ENCODE data around the gene CRCP. TPM values are rescaled to one million over a fixed set of nuclear protein-coding genes. Genes with fewer than 3 reads are reported as not detected.

CRCP gene
- total RNA-seq, 1 donor from 2014 or later: 56.5 TPM

DNA sequence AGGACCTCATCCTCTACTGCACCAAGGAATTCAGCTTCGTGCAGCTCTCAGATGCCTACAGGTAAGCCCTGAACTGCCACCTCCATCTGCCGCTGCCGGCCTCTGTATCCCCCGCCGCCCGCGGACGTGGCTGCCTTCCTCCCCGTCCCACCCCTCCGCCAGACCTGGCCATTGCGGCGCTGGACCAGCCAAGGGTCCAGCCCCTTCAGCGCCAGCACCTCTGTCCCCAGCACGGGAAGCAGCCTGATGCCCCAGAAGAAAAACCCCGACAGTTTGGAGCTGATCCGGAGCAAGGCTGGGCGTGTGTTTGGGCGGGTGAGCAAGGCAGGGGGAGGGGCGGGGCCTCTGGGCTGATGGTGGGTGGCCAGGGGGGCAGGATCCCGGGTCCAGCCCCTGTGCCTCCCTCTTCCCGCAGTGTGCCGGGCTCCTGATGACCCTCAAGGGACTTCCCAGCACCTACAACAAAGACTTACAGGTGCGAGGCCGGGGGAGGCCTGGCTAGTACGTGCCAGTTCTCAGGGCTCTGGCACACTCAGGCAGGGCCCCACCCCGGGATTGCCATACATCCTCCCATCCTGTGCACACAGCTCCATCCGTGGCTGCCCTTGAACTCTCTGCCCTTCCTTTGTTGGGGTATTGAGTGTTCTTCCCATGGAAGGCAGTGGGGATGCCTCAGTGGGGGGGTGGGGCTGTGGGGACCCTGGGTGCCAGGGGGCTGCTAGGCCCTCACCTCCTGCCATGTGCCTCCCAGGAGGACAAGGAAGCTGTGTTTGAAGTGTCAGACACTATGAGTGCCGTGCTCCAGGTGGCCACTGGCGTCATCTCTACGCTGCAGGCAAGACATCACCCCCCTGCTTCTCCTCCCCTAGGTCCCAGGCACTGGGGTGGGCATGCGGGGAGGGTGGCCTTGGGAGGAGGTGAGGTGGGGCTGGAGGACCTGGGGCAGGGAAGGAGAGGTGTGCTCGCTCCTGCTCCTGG is 25.5 kb upstream of the CRCP start:
- Histone ChIP-seq H3K27ac (no peak overlapping the region), H3K9me3 (no peaks in the 10 kb centered on the region), H3K27me3 (no peaks in the 10 kb centered on the region), H3K36me3 (peaks cover 0 to 12% of the 10 kb centered on the region in 2 donors), H3K4me3 (no peak overlapping the region), H3K4me1 (no peaks in the 10 kb centered on the region)
- intact Hi-C loops (cut with DNase I): no loop called here
- DNase-seq (ENCODE audit: extremely low spot score in 2 of 2): no peak
- TF ChIP-seq, protein P1, sequence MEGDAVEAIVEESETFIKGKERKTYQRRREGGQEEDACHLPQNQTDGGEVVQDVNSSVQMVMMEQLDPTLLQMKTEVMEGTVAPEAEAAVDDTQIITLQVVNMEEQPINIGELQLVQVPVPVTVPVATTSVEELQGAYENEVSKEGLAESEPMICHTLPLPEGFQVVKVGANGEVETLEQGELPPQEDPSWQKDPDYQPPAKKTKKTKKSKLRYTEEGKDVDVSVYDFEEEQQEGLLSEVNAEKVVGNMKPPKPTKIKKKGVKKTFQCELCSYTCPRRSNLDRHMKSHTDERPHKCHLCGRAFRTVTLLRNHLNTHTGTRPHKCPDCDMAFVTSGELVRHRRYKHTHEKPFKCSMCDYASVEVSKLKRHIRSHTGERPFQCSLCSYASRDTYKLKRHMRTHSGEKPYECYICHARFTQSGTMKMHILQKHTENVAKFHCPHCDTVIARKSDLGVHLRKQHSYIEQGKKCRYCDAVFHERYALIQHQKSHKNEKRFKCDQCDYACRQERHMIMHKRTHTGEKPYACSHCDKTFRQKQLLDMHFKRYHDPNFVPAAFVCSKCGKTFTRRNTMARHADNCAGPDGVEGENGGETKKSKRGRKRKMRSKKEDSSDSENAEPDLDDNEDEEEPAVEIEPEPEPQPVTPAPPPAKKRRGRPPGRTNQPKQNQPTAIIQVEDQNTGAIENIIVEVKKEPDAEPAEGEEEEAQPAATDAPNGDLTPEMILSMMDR (IDR thresholded peaks at IDR 0.05): no peak

GRCh38 chr7:66092654-66093053 is 22.0 kb upstream of the CRCP start:
- Histone ChIP-seq H3K36me3 (no peaks in the 10 kb centered on the region), H3K27ac (no peak overlapping the region), H3K4me1 (no peaks in the 10 kb centered on the region), H3K4me3 (no peak overlapping the region), H3K9me3 (no peaks in the 10 kb centered on the region), H3K27me3 (no peaks in the 10 kb centered on the region)
- no peak for DNase-seq (ENCODE audit: extremely low spot score in 2 of 2)
- intact Hi-C loops (cut with DNase I): no loop called here
- TF ChIP-seq POLR2AphosphoS5 (IDR thresholded peaks at IDR 0.05; ENCODE audit: insufficient read depth in 1 of 2, low read depth in 1 of 2) (no peak), POLR2A (IDR thresholded peaks at IDR 0.05) (no peak)
- TF ChIP-seq, protein P1 (IDR thresholded peaks at IDR 0.05): no peak

- H3K36me3 ChIP-seq: no peaks in the 10 kb centered on the region
- no peaks in the 10 kb centered on the region for H3K9me3 ChIP-seq
- no peak for TF ChIP-seq POLR2A (IDR thresholded peaks at IDR 0.05)
- TF ChIP-seq POLR2AphosphoS5 (IDR thresholded peaks at IDR 0.05; ENCODE audit: insufficient read depth in 1 of 2, low read depth in 1 of 2): no peak
- no peak overlapping the region for H3K4me3 ChIP-seq
- no peak overlapping the region for H3K27ac ChIP-seq
- intact Hi-C loops (cut with DNase I): no loop called here
- DNase-seq (ENCODE audit: extremely low spot score in 2 of 2): no peak
- H3K4me1 ChIP-seq: no peaks in the 10 kb centered on the region
- H3K27me3 ChIP-seq: no peaks in the 10 kb centered on the region
These were observed 19.6 kb upstream of the CRCP start for GRCh38 chr7:66095010-66095409.

DNA sequence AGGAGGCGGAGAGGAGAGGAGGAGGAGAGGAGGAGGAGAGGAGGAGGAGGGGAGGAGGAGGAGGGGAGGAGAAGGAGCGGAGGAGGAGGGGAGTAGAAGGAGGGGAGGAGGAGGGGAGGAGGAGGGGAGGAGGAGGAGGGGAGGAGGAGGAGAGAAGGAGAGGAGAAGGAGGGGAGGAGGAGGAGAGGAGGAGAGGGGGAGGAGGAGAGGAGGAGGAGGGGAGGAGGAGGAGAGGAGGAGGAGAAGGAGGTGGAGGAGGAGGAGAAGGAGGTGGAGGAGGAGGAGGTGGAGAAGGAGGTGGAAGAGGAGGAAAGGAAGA is 15.5 kb upstream of the CRCP start:
- H3K4me3 ChIP-seq: peak overlapping the region in 1 of 2 donors; percentile 43
- H3K36me3 ChIP-seq: no peaks in the 10 kb centered on the region
- intact Hi-C loops (cut with DNase I): no loop called here
- H3K27ac ChIP-seq: peak overlapping the region; percentile 95
- TF ChIP-seq POLR2A (IDR thresholded peaks at IDR 0.05) (no peak), POLR2AphosphoS5 (IDR thresholded peaks at IDR 0.05; ENCODE audit: insufficient read depth in 1 of 2, low read depth in 1 of 2) (no peak)
- TF ChIP-seq, protein P1 (IDR thresholded peaks at IDR 0.05): no peak
- H3K27me3 ChIP-seq: no peaks in the 10 kb centered on the region
- no peaks in the 10 kb centered on the region for H3K9me3 ChIP-seq
- no peaks in the 10 kb centered on the region for H3K4me1 ChIP-seq
- no peak for DNase-seq (ENCODE audit: extremely low spot score in 2 of 2)

DNA sequence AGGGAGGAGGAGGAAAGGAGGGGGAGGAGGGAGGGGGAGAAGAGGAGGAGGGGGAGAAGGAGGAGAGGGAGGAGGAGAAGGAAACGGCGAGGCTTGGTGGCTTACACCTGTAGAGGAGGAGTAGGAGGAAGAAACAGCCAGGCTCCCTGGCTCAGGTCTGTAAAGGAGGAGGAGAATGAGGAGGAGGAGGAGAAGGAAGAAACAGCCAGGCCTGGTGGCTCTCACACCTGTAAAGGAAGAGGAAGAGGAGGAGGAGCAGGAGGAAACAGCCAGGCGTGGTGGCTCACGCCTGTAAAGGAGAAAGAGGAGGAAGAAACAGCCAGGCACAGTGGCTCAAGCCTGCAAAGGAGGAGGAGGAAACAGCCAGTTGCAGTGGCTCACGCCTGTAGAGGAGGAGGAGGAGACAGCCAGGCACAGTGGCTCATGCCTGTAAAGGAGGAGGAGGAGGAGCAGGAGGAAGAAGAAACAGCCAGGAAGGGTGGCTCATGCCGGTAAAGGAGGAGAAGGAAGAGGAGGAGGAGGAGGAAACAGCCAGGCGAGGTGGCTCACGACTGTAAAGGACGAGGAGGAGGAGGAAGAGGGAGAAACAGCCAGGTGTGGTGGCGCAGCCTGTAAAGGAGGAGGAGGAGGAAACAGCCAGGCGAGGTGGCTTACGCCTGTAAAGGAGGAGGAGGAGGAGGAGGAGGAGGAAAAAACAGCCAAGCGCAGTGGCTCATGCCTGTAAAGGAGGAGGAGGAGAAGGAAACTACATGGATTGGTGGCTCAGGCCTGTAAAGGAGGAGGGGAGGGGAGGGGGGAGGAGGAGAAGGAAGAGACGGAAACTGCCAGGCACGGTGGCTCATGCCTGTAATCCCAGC is 14.9 kb upstream of the CRCP start:
- DNase-seq (ENCODE audit: extremely low spot score in 2 of 2): peak in 1 of 2 donors; percentile 97
- Histone ChIP-seq H3K9me3 (no peaks in the 10 kb centered on the region), H3K27me3 (no peaks in the 10 kb centered on the region), H3K36me3 (no peaks in the 10 kb centered on the region), H3K27ac (peak overlapping the region; percentile 95), H3K4me3 (peak overlapping the region; percentile 43 to 45), H3K4me1 (no peaks in the 10 kb centered on the region)
- TF ChIP-seq POLR2AphosphoS5 (IDR thresholded peaks at IDR 0.05; ENCODE audit: insufficient read depth in 1 of 2, low read depth in 1 of 2) (peak in 1 of 2 donors; percentile 65), POLR2A (IDR thresholded peaks at IDR 0.05) (peak in 1 of 2 donors; percentile 47)
- TF ChIP-seq, protein P1 (IDR thresholded peaks at IDR 0.05): no peak
- intact Hi-C loops (cut with DNase I): no loop called here
